ENCODE measurements around the gene LSP1.

- TF ChIP-seq BCL11A (IDR thresholded peaks at IDR 0.05; ENCODE audit: low read depth in 2 of 2, low read length in 2 of 2) (no peak), PHF8 (conservative IDR thresholded peaks at IDR 0.05; ENCODE audit: low read depth, low read length) (no peak), NANOG (IDR thresholded peaks at IDR 0.05; ENCODE audit: insufficient read depth, low read depth, low read length, poor library complexity, severe bottlenecking) (no peak), TAF1 (IDR thresholded peaks at IDR 0.05; ENCODE audit: low read depth, low read length) (no peak), CTCF (IDR thresholded peaks at IDR 0.05; ENCODE audit: control extremely low read depth in 1 of 3, insufficient read depth in 1 of 3, low read depth in 1 of 3, low read length in 3 of 3) (no peak), EGR1 (IDR thresholded peaks at IDR 0.05; ENCODE audit: borderline replicate concordance, low read depth, low read length) (no peak), MAX (IDR thresholded peaks at IDR 0.05) (no peak), GABPA (IDR thresholded peaks at IDR 0.05; ENCODE audit: borderline replicate concordance, insufficient read depth, low read length) (no peak), HDAC2 (IDR thresholded peaks at IDR 0.05; ENCODE audit: borderline replicate concordance in 1 of 2, low read depth in 2 of 2, low read length in 2 of 2) (no peak)
Measured at GRCh38 chr11:1862588-1863351, 9.9 kb downstream of the LSP1 start.

All from H1 (cell line).